ENCODE data around the gene PANX1.

- no peak for TF ChIP-seq EZH2 (IDR thresholded peaks at IDR 0.05; ENCODE audit: borderline replicate concordance, low read length)
- TF ChIP-seq, protein P1, sequence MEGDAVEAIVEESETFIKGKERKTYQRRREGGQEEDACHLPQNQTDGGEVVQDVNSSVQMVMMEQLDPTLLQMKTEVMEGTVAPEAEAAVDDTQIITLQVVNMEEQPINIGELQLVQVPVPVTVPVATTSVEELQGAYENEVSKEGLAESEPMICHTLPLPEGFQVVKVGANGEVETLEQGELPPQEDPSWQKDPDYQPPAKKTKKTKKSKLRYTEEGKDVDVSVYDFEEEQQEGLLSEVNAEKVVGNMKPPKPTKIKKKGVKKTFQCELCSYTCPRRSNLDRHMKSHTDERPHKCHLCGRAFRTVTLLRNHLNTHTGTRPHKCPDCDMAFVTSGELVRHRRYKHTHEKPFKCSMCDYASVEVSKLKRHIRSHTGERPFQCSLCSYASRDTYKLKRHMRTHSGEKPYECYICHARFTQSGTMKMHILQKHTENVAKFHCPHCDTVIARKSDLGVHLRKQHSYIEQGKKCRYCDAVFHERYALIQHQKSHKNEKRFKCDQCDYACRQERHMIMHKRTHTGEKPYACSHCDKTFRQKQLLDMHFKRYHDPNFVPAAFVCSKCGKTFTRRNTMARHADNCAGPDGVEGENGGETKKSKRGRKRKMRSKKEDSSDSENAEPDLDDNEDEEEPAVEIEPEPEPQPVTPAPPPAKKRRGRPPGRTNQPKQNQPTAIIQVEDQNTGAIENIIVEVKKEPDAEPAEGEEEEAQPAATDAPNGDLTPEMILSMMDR (IDR thresholded peaks at IDR 0.05; ENCODE audit: low read length), result no peak
These were observed 19.5 kb downstream of the PANX1 start for GRCh38 chr11:94148189-94148588.

All from OCI-LY1 (cell line).